Epithelial cell of esophagus (primary cell): ENCODE results near the gene BCL2L12.
A peak's percentile ranks its signal among the peaks of the same experiment; 100 is the strongest.
"Not testable (repeated sequence)": the region's sequence is repeated elsewhere in the genome, so short reads cannot be mapped to it uniquely, and the experiment has no call there.

Experiments used
- DNase-seq: peaks from one replicate; pipeline ENCODE4 v3.0.0; 2010; ENCODE audit warnings: low read depth
- H3K4me3 ChIP-seq: 2 replicates; pipeline ENCODE4 v1.5.1; 2011; ENCODE audit warnings: mild to moderate bottlenecking, low read length, control low read depth
- TF ChIP-seq, protein P1 (sequence below): IDR thresholded peaks from 2 replicates; pipeline ENCODE4 v1.5.1; 2011; ENCODE audit warnings: low read depth, mild to moderate bottlenecking, low read length, control low read depth, inconsistent platforms; ENCODE audit not compliant: insufficient read depth; ENCODE audit errors: missing control alignments

The BCL2L12 gene

GRCh38 chr19:49712397-49712859 lies 46.7 kb downstream of the BCL2L12 start:
- H3K4me3 ChIP-seq = no peak overlapping the region
- TF ChIP-seq, protein P1, sequence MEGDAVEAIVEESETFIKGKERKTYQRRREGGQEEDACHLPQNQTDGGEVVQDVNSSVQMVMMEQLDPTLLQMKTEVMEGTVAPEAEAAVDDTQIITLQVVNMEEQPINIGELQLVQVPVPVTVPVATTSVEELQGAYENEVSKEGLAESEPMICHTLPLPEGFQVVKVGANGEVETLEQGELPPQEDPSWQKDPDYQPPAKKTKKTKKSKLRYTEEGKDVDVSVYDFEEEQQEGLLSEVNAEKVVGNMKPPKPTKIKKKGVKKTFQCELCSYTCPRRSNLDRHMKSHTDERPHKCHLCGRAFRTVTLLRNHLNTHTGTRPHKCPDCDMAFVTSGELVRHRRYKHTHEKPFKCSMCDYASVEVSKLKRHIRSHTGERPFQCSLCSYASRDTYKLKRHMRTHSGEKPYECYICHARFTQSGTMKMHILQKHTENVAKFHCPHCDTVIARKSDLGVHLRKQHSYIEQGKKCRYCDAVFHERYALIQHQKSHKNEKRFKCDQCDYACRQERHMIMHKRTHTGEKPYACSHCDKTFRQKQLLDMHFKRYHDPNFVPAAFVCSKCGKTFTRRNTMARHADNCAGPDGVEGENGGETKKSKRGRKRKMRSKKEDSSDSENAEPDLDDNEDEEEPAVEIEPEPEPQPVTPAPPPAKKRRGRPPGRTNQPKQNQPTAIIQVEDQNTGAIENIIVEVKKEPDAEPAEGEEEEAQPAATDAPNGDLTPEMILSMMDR = no peak
- peak; percentile 17 for DNase-seq

DNA sequence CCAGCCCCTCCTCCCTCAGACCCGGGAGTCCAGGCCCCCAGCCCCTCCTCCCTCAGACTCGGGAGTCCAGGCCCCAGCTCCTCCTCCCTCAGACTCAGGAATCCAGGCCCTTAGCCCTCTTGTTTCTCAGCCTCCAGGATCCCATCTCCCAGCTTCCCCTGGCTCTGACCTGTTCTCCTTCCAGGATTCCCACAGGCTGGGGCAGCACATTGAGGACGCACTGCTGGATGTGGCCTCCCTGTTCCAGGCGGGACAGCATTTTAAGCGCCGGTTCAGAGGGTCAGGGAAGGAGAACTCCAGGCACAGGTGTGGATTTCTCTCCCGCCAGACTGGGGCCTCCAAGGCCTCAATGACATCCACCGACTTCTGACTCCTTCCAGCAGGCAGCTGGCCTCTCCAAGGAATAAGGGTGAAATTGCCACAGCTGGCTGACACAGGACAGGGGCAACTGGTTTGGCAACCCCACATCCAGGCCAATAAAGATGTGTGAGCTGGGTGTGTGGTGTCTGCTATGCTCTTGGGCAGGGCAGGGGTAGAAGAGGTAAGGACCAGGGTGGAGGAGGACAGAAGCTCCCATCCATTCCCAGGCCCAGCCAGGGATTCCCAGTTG lies 47.6 kb downstream of the BCL2L12 start:
- TF ChIP-seq, protein P1 = no peak

DNA sequence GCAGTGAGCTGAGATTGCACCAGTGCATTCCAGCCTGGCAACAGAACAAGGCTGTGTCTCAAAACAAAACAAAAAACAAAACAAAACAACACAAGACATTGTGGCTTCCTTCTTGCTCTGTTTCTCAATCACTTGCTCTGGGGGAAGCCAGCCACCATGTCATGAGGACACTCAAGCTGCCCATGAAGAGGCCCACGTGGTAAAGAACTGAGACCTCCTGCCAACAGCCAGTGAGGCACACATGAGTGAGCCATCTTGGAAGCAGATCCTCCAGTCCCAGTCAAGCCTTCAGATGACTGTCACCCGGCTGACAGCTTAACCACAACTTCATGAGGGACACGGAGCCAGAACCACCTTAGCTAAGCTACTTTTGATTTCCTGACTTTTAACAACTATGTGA lies 50.4 kb downstream of the BCL2L12 start:
- TF ChIP-seq, protein P1 = no peak

More for the DNA sequence above, 47.6 kb downstream of the BCL2L12 start:
- DNase-seq = peak; percentile 67
- no peak overlapping the region for H3K4me3 ChIP-seq

DNA sequence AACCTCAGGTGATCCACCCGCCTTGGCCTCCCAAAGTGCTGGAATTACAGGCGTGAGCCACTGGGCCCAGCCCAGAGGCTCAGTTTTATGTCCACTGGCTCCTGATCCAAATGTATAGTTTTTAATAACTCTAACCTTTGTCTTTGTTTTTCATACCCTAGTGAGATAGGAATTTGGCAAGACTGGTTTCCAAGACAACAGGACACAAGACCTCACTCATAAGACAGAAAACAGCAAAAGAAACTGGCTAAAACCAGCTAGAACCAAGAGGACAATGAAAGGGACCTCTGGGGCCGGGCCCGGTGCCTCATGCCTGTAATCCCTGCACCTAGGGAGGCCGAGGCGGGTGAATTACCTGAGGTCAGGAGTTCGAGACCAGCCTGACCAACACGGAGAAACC lies 52.8 kb downstream of the BCL2L12 start:
- no peak overlapping the region for H3K4me3 ChIP-seq
- DNase-seq = no peak
- TF ChIP-seq, protein P1 = no peak

More for the DNA sequence above, 50.4 kb downstream of the BCL2L12 start:
- H3K4me3 ChIP-seq = no peak overlapping the region
- no peak for DNase-seq

DNA sequence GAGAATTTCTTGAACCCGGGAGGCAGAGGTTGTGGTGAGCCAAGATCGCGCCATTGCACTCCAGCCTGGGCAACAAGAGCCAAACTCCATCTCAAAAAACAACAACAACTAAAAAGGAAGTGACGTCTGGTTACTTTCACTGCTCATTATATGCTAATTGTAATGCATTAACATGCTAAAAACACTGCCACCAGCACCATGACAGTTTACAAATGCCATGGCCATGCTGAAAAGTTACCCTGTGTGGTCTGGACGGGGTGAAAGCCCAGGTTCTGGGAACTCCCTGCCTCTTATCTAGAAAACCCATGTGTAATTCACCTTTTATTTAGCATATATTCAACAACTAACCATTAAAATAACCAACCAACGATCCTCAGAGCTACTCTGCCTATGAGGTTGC lies 53.3 kb downstream of the BCL2L12 start:
- TF ChIP-seq, protein P1 = no peak
- H3K4me3 ChIP-seq = no peak overlapping the region
- no peak for DNase-seq

- H3K4me3 ChIP-seq, DNase-seq: not testable (repeated sequence)
Measured at GRCh38 chr19:49719420-49719819, 53.7 kb downstream of the BCL2L12 start.
